ENCODE results near the gene ECI1.
A peak's percentile ranks its signal among the peaks of the same experiment; 100 is the strongest.
"Not testable (repeated sequence)": the region's sequence is repeated elsewhere in the genome, so short reads cannot be mapped to it uniquely, and the experiment has no call there.

The ECI1 gene

DNA sequence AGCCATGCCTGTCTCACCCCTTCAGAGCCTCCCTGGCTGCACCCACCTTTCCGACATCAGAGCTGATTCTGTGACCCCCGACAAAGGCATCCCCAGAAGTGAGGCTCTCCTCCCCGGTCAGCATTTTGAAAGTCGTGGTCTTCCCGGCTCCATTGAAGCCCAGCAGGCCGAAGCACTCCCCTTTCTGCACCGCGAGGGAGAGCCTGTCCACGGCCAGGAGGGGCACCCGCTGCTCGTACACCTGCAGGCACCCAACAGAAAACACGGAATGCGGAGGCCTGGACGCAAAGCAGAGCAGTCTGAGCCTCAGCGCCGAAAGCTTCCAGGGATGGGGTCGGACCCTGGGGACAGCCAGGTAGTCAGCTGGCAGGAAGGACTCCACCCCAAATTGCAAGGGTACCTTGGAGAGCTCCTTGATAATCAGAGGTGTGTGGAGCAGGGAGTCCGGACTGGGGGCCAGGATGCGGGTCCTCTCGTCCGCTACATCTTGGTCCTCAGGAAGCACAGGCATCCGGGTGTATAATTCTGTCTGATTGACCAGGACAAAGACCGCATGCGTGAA, 29.7 kb upstream of the ECI1 start:
- no peak for FAIRE-seq
- DNase-seq (ENCODE audit: insufficient read length, low spot score) = no peak

DNA sequence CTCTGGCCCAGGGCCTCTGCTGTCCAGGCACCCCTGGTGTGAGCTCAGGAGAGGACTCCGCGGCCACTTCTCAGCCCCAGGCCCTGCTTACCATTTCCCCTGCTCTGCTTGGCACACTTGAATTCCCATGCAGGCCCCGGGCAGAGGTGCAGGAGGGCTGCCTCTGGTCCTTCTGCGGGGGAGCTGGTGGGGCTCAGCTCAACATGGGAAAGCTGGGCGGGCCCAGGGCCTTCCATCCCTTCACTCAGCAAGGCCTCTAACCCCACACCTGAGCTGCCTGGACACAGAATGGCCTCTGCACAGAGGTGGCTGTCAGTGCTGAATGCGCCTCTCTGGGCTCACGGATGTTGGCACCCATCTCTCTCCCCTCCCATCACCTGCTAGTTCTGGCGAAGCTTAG, 29.1 kb upstream of the ECI1 start:
- DNase-seq (ENCODE audit: insufficient read length, low spot score) (no peak), FAIRE-seq (no peak)

DNA sequence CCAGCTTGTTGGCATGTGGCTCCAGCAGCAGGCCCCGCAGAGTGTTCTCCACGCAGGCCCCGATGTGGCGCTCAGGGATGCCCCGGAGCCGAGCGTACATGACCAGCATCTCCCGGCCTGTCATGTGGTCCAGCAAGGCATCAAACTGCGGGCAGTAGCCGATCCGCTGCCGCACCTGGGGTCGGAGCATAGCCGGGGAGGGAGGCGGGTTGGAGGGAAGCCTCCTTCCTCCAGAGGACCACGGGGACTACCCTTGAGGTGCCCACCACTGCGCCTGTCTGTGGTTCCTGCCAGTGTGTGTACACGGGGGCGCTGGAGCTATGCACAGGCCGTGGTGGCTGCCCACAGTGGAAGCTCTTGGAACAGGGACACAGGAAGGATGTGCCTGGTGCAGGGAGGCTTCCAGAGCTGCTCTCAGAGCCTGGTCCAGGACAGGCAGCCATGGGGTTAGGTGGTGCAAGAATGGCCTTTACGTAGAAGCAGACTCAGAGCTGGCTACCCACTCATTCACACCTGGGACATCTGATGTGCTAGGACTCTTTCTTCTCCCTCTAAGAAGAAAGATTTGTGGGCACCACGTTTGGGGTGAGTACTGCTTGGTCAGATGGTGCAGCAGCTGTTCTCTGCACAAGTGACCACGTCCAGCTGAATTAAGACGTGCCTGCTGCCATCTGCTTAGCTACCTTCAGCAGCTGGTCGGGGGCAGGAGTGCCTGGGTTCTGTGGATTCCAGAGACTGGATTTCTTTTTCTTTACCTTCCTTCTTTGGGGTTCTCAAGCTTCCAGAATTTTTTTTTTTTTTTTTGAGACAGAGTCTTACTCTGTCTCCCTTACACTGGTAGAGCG, 27.8 kb upstream of the ECI1 start:
- DNase-seq (ENCODE audit: insufficient read length, low spot score) (no peak), FAIRE-seq (no peak)

DNA sequence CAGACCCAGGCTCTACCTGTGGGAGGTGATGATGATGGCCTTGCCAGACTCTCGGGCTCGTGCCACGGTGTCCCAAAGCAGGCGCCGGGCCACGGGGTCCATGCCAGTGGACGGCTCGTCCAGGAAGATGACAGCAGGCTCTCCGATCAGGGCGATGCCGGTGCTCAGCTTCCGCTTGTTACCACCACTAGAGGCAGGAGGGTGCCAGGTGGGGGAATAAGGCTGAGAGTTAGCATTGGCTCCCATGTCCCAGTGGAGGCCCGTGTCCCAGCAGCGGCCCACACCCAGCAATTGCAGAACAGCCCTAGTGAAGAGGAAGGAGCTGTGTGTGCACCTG, 26.9 kb upstream of the ECI1 start:
- DNase-seq (ENCODE audit: insufficient read length, low spot score) = no peak
- FAIRE-seq = no peak

DNA sequence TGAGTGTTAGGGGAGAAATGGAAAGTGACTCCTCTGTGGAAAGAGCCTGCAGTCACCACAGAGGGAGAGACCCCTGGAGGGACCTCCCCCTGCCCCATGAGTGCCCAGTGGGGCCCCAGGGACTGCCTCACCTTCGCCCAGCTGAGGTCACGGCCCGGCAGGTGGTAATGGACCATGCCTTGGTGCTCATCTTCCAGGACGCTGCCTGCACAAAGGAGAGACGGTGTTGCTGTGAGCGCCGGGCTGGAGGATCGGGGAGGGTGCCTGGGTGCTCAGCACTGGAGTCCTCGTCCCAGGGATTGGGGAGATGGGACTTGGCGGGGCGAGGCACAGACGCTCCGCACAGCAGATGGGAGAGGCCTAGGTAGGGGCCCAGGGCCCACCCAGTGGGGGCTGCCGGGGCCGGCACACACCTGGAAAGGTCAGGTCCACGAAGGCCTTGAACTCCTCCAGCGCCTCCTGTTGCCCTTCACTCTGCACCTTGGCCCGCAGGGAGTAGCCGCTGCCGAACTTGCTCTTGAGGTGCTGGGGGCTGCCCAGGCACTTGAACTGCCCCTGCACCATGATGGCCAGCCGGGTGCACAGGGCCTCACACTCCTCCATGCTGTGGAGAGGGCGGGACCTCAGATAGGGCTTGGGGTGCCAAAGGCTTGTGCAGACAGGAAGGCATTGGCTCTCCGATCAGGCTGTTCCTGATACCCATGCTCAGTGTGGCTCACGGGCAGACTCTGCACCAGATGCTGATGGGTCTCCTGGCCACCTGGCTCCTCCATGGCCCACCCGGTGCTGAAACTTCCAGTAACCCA, 26.3 kb upstream of the ECI1 start:
- DNase-seq (ENCODE audit: insufficient read length, low spot score) (no peak), FAIRE-seq (no peak)

DNA sequence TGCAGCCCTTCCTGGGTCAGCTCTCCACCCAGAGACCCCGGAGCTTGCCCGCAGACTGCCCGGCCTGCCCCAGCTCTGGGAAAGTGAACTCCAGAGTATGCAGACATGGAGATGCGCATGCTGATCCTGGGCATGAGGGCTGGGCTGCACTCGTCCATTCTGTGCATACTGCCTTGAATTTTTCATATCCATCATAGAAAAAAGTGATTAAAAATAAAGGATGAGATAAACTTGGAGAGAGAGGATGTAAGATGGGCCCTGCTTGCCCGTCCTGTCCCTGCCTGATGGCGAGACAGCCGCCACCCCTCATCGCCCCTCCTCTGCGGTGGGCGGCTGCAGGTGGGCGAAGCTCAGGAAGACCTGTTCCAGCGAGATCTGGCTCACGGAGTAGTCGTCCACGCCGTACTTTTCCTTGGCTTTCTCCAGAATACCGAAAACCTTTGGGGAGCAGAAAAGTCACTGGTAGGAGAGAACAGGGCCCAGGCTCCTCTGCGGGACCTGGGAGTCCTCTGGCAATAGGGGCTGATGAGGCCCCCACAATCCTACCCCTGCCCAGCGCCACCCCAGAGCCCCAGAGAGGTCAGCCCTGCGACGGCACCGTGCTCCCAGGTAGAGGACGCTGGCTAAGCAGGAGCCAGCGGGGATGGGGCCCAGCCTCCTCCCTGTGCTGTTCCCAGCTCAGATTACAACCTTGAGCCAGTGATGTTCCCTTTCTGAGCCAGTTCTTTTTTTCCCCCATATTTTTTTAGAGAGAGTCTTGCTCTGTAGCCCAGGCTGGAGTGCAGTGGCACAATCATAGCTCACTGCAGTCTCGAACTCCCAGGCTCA, 25.2 kb upstream of the ECI1 start:
- DNase-seq (ENCODE audit: insufficient read length, low spot score) (no peak), FAIRE-seq (no peak)

DNA sequence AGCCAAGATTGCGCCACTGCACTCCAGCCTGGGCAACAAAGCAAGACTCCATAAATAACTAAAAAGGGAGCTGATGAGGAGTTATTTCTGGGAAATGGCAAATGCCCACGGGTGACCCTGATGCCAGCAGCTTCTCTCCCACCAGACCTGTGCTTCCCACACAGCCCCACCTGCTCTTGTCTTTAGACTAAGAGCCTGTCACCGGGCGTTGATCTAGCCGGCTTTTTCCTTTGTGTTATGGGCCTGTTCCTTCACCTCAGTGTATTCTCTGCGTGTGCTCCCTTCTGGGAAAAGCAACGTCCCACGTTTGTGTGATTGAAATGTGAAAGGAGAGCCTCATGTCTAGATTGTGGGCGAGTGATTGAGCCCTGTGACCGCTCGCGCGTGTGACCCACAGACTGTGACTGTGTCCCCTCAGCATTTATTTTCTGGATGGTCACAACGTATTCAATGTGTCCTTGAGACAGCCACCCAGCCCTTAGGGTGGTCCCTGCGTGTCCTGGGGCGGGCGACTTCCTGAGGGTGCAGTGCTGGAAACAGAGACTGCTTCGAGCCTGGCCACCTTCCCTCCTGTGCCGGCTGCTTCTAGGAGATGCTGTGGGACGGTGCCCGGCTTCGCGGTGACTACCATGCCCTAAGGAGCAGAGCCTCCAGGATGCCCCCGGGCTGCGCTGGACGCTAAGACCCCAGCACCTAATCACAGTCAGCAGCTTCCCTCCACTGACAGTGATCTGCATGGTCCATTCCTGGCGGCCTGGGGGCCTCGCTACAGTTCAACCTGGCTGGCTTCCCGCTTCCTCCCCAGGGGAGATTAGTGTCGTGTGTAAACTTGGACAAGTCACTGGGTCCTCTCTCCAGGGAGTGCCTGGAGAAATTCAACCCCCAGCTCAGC, 24.3 kb upstream of the ECI1 start:
- DNase-seq (ENCODE audit: insufficient read length, low spot score) (no peak), FAIRE-seq (no peak)

DNA sequence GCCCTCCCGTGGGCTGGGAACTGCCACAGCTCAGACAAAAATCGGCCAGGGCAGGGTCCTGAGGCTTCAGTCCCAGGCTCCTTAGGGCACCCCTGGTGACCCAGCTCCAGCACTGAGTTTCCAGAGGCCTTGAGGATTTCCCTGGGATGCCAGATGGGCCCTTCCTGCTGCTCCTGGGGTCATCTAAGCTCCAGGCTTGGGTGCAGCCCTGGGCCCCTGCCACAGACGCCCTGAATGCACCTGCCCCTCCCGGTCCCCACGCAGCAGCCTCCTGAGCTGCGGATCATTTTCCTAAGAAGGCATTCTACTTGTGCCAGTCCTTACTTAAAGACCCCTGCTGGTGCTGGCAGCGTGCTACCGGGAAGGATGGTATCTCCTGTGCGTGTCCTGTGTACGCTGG, 22.5 kb upstream of the ECI1 start:
- DNase-seq (ENCODE audit: insufficient read length, low spot score) = no peak
- FAIRE-seq = no peak

DNA sequence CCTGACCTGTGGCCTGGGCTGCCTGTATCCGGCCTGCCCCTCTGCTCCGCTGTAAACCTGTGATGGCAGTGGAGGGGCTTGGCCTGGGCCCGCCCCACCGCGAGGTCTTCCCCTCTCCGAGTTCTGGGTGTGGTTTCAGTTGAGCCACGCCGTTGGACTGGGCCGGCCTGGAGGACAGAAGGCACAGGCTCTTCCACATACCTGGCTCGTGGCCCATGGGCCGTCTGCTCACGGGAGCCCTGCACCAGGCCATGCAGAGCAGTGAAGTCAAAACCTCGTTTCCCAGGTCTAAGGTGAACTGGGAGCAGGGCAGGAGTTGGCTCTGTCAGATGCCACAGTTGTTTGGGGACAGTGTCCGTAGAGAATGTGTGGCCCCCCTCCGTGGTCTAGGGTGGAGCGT, 22.1 kb upstream of the ECI1 start:
- no peak for FAIRE-seq
- DNase-seq (ENCODE audit: insufficient read length, low spot score) = no peak

DNA sequence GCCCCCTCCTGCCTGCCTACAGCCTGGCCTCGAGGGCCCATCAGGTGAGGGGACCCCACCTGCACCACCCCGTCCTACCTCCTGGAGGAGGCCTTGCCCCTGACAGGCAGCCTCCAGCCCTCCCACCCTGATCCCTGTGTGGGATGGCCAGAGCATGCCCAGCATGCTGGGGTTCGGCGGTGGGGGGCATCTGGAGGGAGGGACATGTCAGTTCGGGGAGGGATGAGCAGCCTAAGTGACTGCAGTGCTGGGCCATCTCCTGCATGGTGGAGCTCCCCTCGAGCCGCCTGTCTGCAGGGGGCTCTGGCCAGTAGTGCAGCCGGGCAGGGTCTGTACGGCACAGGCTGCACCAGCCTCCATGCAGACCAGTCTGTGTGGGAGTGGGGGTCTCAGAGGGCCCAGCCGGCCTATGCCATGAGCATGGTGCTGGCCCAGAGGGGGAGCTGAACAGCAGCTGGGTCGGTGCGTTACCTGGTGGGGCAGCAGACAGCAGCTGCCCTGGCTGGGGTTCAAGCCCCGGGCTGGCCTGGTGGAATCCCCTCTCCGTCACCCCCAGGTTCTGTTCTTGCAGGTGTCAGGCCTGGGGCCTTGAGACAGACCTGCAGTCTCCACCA, 20.6 kb upstream of the ECI1 start:
- FAIRE-seq = no peak

DNA sequence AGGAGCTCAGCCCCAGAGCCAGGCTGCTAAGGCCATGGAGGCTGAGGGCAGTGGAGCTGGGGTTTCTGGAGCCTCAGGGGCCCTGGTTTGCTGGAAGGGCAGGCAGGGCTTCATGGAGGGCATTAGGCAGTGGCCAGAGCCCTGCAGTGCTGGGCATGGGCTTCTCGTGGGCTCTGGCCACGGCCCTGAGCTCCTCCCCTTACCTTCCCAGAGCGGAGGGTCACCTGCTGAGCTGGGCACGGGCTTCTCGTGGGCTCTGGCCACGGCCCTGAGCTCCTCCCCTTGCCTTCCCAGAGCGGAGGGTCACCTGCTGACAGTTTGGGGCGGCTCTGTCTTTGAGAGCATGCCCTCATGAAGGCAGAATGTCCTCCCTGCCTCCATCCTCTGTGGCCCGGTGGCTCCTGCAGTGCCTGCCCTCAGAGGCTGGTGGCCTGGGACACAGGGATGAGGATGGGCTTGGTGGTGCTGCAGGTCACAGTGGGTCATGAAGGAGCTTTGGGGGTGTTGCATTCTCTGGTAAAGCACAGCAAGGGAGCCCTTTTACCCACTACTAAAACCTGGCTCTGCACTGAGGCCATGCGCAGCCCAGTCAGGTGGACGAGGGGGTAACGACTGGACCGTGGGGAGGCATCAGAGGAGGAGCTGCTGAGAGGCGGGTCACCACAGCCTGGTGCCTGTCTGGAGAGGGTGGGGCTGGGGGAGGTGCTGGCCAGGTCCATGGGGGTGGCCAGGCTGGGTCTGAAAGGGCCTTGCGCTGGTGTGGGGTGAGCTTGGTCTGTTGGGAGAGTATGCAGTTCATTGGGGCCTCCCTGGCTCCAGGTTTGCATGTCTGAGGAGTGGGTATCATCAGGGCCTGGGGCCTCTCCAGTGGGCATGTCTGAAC, 19.4 kb upstream of the ECI1 start:
- no peak for FAIRE-seq
- no peak for DNase-seq (ENCODE audit: insufficient read length, low spot score)

More for the DNA sequence above, 20.6 kb upstream of the ECI1 start:
- no peak for DNase-seq (ENCODE audit: insufficient read length, low spot score)

DNA sequence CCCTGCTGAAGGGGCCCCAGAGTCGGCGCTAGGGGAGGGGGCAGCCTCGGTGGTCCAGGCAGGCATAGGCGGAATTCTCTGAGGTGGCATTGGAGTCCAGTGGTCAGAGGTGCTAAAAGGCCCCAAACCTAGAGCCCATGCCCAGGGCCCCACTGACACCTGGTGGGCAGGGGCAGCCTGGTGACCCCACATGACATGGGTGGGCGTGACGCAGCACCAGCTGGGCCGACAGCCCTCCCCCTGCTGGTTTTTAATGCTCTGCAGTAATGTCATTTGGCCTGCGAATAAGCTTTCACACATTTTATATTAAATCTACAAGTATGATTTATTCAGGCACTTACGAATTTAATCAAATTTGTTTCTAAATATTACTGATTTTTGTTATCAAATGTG, 18.7 kb upstream of the ECI1 start:
- FAIRE-seq = no peak
- no peak for DNase-seq (ENCODE audit: insufficient read length, low spot score)

DNA sequence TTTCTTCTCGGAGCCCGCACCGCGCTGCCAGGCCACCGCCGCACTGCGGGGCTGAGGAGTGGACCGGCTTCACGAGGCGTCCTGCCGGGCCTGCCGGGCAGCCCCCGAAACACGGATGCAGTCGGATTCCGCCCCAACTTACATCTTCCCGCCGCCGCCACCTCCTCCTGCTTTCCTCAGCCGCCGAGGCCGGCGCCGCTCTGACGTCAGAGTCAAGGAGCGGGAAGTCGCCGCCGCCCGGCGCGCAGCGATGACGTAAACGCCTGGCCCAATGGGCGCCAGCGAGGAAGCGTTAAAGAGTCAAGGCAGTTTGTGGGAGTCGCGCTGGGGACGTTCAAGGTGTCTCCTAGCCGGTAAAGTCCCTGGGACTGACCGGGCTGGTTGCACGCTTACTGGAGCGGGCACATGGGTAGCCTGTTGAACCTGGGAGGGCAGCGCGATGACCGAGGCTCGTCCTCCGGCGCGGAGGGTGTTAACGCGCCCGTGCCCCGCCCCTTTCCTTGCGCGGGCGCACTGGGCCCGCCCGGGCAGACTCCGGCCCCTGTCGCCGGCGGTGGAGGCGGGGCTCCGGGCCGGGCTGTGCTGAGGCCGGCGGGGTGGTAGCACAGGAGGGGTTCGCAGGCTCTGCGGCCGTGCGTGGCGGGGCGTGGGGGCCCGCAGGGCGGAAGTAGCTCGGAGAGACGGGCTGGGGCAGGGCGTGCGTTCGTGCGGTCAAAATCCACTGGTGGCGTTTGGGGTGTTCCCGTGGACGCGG, 16.7 kb upstream of the ECI1 start, which contains the start of gene RNPS1:
Gene RNPS1, minus strand, starts transcription at position 214 of the 754 bp plus-strand sequence. CDS start 3,483 bp downstream, outside the sequence.
- FAIRE-seq (peak; percentile 92), DNase-seq (ENCODE audit: insufficient read length, low spot score) (peak; percentile 98)

DNA sequence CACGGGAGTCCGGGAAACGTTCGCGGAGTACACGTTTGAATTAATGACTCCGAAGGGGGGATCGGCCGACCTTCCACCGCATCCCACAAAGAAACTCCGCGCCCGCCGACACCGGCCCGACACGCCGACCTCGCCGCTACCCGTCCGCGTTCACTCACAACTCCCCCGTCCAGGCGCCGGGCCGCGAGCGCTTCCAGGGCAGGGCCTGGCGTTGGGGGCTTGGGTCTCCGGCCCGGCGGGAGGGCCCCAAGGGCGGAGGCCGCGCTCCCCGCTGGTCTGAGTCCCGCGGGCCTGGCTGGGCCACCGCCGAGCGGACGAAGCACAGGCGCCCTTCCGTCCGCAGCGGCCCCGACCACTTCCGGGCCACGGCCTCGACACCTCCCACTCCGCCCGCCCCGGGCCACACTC, 16.1 kb upstream of the ECI1 start:
- not testable (repeated sequence) for FAIRE-seq; DNase-seq (ENCODE audit: insufficient read length, low spot score)

DNA sequence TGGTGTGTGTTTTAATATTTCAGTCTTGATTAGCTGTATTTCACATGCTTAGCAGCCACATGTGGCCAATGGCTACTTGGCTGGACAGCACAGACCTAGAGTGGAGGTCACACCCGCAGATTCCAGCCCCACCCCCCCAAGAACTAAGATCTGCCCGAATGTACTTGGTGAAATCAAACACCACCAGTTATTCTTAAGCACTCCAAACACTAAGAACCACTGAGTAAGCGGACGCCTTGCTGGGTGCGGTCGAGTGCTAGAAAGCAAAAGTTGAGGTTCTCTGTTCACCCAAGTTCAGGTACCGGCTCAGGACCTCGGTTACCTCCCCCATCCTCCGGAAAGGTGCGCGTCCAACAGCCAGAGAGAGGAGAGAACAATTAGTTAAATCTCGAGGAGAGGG, 15.5 kb upstream of the ECI1 start:
- DNase-seq (ENCODE audit: insufficient read length, low spot score); FAIRE-seq: not testable (repeated sequence)

DNA sequence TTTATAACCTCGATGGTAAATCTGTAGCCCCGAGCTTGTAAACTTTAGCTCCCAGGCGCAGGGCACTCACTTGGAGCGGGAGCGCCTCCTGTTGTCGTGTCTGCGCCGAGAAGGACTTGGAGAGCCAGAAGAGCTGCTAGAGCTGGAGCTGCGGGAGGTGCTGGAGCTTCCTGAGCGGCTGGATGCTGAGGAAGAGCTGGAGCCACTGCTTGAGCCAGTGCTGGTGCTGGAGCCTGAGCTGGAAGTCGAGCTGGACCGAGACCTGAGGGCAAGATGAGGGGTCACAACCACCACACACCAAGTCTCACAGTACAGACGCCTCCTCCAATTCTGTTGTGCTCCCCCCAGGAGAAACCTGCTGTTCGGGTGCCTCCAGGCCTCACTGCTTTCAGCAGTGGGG, 11.6 kb upstream of the ECI1 start:
- FAIRE-seq; DNase-seq (ENCODE audit: insufficient read length, low spot score): not testable (repeated sequence)

DNA sequence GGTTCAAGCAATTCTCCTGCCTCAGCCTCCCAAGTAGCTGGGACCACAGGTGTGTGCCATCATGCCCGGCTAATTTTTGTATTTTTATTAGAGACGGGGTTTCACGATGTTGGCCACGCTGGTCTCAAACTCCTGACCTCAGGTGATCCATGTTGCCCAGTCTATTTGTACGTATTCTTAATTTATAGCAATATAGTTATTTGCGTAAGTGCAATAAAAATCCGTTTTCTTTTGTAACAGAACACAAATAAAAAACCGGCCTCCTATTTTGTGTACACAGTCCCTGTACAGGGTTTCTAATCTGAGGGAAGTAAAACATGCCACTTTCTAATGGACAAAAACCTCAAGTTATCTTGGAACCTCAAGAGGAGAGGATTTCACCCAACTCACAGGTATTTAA, 8.9 kb upstream of the ECI1 start:
- DNase-seq (ENCODE audit: insufficient read length, low spot score) (no peak), FAIRE-seq (no peak)

DNA sequence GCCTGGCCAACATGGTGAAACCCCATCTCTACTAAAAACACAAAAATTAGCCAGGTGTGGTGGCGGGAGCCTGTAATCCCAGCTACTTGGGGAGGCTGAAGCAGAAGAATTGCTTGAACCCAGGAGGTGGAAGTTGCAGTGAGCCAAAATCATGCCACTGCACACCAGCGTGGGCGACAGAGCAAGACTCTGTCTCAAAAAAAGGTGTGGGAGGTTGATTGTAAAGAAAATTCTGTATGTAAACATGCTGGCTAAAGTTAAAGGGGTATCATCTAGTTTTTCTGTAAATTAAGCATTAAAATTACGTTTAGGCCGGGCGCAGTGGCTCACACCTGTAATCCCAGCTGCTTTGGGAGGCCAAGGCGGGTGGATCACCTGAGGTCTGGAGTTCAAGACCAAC, 7.1 kb upstream of the ECI1 start:
- not testable (repeated sequence) for FAIRE-seq; DNase-seq (ENCODE audit: insufficient read length, low spot score)
